ENCODE data around the gene PLAA.

The PLAA gene

DNA sequence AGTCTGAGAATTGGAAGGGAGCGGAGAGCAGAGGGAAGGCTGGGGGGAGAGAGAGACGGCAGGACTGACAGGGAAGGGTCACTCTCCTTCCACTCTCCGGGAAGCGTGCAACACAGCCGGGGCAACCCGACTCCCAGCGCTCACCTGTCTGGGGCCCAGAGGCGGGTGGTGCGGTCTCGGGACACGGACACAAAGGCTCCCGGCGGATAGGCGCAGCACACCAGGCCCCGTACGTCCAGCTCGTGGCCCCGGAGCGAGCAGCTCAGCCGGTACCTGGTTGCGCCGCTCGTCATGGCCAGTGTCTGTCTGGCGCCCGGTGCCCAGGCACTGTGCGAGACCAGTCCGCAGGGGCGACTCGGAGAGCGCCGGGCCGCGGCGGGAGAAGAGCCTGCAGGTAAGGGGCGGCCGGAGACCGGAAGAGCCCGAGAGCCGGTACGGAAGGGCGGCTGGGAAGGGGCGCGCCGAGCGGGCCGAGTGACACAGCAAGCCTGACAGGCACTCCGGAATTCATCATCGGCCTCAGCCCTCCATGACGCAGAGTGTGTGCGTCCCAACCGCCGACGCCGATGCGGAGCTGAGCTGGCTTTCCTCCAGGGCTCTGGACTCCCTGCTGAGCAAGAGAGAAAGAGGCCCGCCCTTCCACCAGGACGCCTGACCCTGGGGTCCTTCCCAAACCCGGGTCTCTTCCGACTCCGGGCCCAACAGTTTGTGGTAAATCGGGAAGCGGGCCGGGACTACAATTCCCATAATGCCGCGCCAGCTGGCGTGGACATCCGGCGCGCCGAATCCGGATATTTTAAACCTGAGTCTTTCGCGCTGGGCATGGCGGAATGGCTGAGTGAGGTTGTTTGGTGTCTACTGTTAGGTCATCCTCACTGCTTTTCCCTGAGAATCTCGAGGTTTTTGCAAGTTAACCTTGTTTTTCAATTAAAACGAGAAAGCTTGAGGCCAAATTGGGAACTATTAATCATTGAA lies at the start of gene PLAA:
PLAA (minus strand) TSS at position 490 of the 975 bp plus-strand sequence; CDS start at position 293, 197 bp downstream.
- in situ Hi-C loops (cut with MboI; ENCODE audit: low sequenced_read_pairs) = no loop called here

DNA sequence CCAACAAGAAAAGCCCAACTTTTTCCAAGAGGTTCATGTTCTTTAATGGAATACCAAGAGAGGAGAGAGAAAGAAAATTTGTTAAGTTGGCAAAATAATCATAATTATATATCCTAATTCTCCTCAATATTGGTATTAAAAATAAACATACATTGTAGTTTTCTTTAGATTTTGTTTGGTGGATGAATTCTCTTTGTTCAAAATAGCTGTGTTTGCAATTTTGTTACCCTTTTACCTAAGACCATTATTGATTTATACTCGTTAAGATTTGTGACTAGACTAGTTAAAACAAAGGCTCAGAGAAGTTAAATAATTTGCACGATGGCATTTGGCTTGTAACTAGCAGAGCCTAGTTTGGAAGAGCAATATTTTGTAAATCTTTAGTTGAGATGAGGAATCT lies 48.8 kb upstream of the PLAA start:
- in situ Hi-C loops (cut with MboI; ENCODE audit: low sequenced_read_pairs) = no loop called here

DNA sequence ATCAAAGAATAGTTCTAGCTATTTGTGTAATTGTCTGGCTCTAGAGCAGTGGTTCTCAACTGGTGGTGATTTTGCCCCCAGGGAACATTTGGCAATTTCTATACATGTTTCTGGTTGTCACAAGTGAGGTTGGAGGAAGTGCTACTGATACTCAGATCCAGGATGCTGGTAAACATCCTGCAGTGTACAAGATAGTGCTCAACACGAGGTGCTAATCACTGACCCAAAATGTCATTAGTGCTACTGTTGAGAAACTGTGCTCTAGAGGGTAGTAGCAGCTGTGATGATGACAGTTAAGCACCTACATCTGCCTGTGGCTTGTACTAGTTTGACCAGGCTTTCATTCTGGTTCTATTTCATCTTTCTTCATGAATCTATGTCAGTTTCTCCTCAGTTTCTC lies 36.3 kb upstream of the PLAA start:
- in situ Hi-C loops (cut with MboI; ENCODE audit: low sequenced_read_pairs) = no loop called here

DNA sequence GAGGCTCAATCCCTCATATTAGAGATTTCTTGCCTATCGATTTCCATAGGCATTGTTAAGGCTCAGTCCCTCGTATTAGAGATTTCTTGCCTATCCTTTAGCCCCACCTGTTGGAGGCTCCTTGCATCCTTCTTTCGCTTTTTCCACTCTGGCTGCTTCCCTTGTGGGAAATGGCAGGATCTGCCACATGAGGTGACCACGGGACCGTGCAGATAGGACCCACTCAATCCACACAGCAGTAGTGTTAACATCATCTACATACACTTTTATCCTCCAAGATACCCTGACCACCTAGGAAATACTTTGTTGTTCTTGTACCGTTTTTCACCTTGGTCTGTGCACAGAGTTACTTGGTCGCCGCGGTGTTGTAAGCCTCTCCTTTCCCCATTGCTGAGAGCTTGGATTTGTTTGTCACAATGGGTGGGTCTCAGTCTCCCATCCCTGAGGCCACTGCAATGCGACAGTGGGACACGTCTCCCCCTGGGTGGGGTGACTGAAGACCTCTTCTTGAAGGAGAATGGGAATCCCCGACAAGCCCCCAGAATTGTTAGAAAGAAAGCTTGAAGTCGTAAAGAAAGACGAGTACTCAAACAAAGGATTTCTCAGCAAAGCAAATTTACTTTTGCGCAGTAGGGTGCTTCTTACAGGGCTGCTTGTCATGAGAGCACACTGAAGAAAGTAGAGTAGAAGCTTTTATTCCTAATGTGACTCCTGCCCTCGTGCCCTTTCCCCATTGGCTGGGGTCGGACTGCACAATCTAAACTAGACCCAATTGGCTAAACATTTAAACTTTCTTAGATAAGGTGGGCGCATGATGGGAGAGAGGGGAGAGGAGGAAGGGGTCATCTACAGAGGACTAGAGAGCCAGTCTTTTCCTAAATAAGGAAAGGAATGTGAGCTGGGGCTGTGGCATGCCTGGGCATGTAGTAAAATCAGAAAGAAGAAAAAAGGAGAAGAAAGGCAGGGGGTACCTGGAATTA lies 29.0 kb upstream of the PLAA start:
- in situ Hi-C loops (cut with MboI; ENCODE audit: low sequenced_read_pairs) = no loop called here

DNA sequence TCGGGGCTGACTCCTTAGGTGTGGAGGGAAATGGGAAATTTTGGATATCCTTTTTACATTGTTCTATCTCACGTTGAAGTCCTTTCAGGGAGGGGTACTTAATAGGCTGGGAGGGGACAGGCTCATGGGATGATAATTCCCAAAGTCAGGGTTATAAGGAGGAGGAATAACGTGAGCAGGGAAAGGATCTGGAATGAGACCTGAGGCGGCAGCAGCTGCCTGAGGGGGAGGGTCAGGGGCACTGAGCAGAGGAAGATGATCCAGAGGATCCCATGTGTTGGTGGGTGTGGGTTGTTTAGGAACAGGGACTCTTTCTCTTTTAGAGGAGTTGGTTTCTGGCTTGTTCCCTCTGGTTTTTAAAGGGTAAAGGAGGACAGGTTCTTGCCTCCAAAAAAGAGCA lies 27.9 kb upstream of the PLAA start:
- in situ Hi-C loops (cut with MboI; ENCODE audit: low sequenced_read_pairs) = no loop called here

DNA sequence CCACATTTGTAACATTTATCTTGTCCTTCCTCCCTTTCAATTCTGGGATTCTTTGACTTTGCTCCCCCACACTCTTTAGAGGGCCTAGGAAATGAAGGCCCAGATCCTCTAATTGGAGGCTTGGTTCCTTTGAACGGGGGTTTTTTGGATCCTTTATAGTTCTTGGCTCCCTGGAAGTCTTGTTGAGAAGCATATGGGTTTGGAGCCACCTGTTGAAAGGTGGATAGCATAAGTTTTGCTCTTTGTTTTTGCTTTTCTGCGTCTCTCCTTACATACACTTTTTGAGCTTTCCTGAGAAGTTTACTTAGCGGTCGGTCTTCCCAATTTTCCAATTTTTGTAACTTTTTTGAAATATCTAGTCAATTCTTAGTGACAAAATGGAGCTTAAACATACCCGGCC lies 26.9 kb upstream of the PLAA start:
- in situ Hi-C loops (cut with MboI; ENCODE audit: low sequenced_read_pairs) = no loop called here

DNA sequence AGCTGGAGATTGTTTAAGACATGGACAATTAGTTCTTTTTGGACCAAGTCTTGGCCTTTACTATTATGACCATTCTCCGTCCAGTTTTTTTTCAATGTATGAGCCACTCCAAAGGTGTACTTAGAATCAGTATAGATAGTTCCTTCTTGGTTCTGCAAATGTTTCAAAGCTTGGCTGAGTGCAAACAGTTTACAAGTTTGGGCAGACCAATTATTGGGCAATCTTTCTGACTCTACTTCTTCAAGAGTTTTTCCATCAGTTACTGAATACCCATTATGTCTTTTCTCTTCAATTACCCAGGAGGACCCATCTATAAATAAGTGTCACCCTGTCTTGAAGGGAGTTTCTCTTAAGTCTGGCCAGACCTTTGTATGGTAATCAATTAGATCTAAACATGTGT lies 24.7 kb upstream of the PLAA start:
- in situ Hi-C loops (cut with MboI; ENCODE audit: low sequenced_read_pairs) = no loop called here

DNA sequence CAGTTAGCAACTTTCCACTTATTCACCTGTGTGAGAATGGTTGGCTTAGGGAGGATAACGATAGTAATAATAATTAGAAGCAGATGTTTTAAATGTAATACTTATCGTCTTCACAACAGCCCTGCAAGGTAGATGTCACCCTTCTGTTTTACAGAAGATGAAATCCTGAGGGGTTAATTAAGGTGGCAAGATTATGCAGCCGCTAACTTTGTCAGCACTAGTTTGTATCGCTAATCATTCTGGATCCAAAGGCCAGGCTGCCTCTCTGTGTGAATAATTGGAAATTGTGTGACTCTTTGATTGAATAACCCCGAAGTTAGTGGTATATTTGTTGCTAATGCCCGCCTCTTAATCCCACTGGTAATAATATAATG lies 9.8 kb upstream of the PLAA start:
- in situ Hi-C loops (cut with MboI; ENCODE audit: low sequenced_read_pairs) = no loop called here

DNA sequence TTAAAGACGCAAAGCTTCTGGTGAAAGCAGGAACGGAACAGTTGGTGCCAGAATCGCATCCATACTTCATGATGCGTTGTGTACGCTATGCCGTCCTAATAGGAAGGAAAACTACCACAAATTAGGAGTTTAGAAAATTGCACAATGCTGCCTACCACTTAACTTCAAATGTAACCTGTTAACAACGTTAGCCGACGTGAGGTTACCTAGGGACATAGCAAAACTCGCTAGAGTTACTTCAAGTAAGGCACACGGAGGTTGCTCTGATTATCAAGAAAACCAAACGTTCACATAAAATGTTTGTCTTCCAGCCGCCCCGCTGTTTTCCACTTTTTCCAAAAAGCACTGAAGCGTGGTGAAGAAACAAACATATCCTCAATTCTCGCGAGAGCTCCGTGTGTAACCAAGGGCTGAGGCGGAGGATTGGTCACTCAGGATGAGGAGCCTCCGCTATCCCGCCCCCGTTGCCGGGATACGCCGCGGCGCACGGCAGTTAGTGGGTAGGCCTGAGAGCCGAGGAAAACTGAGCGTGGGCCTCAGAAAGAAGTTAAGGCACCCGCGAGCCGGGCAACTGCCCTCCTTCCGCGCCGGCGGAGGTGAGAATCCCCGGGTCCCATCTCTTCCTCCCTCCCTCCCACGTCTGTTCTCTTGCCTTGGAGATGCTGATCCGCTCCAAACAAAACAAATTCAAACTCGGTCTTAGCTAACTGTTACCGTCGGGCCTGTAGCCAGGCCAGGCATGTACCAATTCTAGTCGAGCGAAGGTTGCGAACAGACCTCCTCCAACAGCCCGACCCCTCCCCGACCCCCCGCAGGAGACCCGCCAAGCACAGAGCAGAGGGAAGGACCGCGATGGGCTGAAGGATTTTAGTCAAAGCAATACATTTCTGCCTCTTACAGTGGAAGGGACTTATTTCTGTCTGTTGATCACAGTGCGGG lies 9.1 kb upstream of the PLAA start, which contains the start of gene IFT74:
IFT74 (plus strand) TSS at position 492 of the 939 bp plus-strand sequence. CDS start 5,556 bp downstream, outside the sequence.
- in situ Hi-C loops (cut with MboI; ENCODE audit: low sequenced_read_pairs) = no loop called here

DNA sequence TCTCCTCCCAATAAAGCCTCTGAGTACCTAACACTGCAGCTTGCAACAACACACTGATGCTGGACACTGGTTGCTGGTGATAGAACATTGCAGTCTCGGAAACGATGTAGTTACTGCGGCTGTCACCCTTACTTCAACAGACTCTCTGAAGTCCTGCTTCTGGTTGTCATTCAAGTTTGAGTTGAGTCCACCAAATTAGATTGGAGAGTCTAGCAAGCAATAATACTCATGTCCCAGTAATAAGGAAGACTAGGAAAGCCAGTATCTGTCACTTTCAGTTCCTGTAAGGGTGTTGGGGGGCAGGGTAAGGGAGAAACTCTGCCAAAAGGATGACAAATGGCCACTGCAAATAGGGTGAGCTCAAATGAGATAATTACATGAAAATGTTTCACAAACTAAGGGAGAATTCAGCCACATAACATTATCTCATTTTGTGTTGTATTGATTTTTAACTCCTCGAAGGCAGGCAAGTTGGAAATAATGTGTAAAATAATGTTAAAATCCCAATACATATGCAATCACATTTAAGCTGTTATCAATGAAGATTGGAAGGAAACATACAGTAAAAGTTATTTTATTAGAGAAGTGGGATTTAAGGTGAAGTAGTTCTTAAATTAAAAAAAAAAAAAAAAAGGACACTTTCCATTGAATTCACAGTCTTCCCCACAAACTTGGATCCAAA lies 8.3 kb upstream of the PLAA start:
- in situ Hi-C loops (cut with MboI; ENCODE audit: low sequenced_read_pairs) = no loop called here

DNA sequence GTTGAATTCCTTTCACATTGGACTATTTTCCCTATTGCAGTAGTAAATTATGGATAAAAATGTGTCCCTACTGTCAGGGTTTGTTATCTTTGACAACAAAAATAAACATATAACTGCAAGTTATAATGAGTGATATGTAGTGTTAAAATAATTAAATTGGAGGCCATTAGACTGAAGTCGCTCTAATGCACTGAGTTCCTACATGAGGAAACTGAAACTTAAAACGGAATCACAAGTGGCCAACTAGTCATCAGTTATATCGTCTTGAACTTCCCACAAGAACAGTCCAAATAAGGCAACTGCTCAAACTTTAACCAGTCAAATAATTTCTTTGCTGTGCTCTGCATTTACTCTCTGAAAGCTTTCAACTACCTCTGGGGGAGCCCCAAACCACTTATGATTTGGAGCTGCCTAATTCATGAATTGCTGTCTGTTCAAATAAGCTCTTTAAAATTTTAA lies 7.0 kb upstream of the PLAA start:
- in situ Hi-C loops (cut with MboI; ENCODE audit: low sequenced_read_pairs) = no loop called here

DNA sequence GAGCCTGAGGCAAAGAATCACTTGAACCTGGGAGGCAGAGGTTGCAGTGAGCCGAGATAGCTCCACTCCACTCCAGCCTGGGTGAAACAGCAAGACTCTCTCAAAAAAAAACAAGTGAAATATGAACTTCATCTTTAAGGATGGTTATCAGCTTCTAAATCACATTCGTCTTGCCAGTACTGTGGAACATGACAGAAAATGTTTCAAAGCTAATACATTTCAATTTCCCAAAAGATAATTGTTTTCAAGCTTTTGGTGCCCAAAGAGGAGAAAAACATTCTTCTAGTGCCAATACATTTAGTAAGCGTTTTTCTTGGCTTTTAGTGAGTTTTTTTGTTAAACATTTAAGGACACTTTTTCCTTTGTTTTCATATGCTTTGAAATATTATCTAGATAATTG lies 4.8 kb upstream of the PLAA start:
- in situ Hi-C loops (cut with MboI; ENCODE audit: low sequenced_read_pairs) = no loop called here

DNA sequence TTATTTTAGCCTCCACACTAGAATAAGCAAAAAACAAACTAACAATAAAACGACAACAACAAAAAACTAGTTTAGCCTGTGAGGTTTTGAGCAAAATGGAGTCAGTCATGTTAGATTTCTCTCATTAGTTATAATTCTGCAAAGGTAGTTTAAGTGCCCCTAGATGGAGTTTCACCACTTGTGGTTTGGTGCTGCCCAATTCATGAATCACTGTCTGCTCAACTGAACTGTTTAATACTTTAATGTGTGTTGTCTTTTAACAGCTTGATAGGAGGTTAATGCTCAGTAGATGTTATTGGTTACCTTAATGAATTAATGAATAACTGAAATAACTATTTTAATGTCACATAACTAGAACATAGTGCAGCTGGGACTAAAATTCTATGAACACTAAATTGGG lies 3.5 kb upstream of the PLAA start:
- in situ Hi-C loops (cut with MboI; ENCODE audit: low sequenced_read_pairs) = no loop called here

DNA sequence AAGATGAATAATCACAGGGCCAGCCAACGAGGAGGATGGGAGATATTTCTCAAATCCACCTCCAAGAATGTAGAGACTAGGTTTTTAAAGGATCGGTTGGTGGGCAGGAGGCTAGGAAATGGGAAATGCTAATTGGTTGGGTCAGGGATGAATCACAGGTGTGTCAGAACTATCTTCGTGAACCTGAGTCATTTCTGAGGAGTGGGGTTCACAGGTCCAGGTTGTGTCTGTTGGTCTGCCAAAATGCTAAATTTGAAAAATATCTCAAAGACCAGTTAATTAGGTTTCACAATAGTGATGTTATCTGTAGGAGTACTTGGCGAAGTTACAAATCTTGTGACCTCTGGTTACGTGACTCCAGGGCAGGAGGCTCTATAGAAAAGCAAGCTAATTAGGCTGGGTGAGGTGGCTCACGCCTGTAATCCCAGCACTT lies 2.6 kb upstream of the PLAA start:
- in situ Hi-C loops (cut with MboI; ENCODE audit: low sequenced_read_pairs) = no loop called here

DNA sequence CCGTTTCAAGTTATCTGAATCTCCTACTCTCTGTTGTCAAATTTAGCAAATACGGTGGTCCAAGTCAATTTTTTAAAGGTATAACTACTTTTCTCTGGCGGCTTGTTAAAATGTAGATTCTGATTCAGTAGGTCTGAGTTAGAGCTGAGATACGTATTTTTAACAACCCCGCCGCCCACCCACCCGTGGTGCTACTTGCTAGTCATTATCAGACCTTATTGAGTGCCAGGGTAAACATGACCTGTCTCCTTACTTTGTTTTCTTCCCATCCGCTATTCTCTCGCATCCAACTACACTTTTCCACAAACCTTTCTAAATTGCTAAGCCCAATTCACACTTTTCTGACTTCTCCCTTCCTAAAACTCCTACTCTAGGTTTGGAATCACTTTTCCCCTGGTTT lies 694 bp upstream of the PLAA start:
- in situ Hi-C loops (cut with MboI; ENCODE audit: low sequenced_read_pairs) = no loop called here

DNA sequence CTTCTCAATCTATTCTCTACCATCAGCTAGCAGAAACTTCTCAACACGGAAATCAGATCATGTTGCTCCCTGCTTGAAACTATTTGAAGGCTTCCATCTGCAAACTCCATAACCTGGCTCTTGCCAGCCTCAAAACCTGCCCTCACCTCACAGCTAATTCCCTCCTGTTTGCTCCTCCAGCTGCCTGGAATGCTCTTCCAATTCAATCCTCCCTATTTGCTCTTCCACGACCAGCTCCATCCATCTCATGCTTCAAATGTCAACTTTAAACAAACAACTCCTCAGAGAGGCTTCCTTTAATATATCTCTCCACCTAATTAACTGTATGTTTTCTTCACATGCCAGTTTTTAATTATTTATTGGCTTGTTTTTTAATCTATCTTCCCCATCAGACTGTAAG lies 1.5 kb downstream of the PLAA start:
- in situ Hi-C loops (cut with MboI; ENCODE audit: low sequenced_read_pairs) = no loop called here

DNA sequence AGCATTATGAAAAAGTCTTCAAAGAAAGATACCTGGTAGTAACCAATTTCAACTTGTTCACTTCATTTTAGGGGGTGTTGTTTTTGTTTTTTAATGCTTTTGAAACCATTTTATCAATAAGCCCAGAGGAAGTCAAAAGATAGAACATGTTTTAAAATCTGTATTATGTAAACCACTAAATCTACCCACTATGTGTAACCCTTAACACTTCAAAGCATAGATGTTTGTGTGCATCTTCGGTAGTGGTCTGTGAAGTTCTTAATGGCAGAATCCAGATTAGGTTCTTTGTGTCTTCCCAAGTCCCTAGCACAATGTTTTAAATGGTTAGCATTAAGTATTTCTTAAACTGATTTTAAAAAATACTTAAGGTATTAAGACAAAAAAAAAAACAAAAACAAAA lies 6.3 kb downstream of the PLAA start:
- in situ Hi-C loops (cut with MboI; ENCODE audit: low sequenced_read_pairs) = no loop called here

DNA sequence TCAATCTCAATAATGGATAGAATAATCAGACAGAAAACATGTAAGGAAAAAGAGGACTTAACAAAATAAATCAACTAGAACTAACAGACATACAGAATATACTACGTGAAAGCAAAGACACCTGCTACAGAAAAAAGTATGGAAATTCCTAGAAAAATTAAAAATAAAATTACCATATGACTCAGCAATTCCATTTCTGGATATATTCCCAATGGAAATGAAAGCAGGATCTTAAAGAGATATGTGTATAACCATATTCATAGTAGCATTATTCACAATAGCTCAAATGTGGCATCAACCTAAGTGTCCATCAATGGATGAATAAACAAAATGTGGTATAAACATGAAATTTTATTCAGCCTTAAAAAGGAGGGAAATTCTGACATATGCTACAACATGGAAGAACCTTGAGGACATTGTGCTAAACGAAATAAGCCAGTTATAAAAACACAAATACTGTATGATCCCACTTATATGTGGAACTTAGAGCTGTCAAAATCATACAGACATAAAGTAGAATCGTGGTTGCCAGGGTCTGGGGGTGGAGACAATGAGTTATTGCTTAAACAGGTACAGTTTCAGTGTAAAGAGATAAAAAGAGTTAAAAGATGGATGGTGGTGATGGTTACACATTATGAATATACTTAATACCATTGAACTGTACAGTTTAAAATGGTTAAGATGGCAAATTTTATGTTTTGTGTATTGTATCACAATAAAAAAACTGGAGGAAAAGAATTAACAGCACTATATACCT lies 6.9 kb downstream of the PLAA start:
- in situ Hi-C loops (cut with MboI; ENCODE audit: low sequenced_read_pairs) = no loop called here

DNA sequence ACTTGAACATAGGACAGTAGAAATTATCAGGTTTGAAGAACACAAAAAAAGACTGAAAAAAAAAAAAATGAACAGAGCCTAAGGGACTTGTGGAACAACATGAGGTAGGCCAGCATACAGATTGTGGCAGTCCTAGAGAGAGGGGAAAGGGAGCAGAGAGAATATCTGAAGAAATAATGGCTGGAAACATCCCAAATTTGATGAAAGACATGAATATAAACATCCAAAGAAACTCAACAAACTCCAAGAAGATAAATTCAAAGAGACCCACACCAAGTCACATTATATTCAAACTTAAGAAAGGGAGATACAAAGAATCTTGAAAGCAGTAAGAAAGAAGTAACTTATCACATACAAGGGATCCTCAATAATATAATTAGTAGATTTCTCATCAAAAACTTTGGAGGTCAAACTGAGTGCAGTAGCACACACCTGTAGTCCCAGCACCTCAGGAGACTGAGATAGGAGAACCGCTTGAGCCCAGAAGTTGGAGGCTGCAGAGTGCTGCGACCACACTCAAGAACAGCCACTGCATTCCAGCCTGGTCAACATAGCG lies 9.1 kb downstream of the PLAA start:
- in situ Hi-C loops (cut with MboI; ENCODE audit: low sequenced_read_pairs) = no loop called here

Measured in hTERT RPE-1 (cell line).